ENCODE measurements around the gene LPGAT1.

GRCh38 chr1:211730347-211730746 lies 100.2 kb downstream of the LPGAT1 start:
- TF ChIP-seq GATA2 (IDR thresholded peaks at IDR 0.05; ENCODE audit: insufficient read depth, insufficient read length, low read depth, low read length), result no peak
- TF ChIP-seq, protein P1, sequence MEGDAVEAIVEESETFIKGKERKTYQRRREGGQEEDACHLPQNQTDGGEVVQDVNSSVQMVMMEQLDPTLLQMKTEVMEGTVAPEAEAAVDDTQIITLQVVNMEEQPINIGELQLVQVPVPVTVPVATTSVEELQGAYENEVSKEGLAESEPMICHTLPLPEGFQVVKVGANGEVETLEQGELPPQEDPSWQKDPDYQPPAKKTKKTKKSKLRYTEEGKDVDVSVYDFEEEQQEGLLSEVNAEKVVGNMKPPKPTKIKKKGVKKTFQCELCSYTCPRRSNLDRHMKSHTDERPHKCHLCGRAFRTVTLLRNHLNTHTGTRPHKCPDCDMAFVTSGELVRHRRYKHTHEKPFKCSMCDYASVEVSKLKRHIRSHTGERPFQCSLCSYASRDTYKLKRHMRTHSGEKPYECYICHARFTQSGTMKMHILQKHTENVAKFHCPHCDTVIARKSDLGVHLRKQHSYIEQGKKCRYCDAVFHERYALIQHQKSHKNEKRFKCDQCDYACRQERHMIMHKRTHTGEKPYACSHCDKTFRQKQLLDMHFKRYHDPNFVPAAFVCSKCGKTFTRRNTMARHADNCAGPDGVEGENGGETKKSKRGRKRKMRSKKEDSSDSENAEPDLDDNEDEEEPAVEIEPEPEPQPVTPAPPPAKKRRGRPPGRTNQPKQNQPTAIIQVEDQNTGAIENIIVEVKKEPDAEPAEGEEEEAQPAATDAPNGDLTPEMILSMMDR (IDR thresholded peaks at IDR 0.05; ENCODE audit: extremely low read depth in 1 of 2, insufficient read depth in 1 of 2, low read depth in 1 of 2, low read length in 2 of 2), result no peak
- no peak for TF ChIP-seq EZH2 (IDR thresholded peaks at IDR 0.05; ENCODE audit: borderline replicate concordance, low read depth, low read length, severe bottlenecking)
- TF ChIP-seq MAX (IDR thresholded peaks at IDR 0.05; ENCODE audit: insufficient read depth, insufficient read length), result no peak
- no peak for TF ChIP-seq POLR2AphosphoS5 (IDR thresholded peaks at IDR 0.05; ENCODE audit: insufficient read depth, low read depth, low read length)
- no peak for TF ChIP-seq POLR2A (IDR thresholded peaks at IDR 0.05; ENCODE audit: low read depth, low read length)
- TF ChIP-seq MYC (IDR thresholded peaks at IDR 0.05; ENCODE audit: low read depth, low read length), result no peak
- no peak for TF ChIP-seq JUN (IDR thresholded peaks at IDR 0.05; ENCODE audit: borderline replicate concordance, insufficient read depth, insufficient read length, low read depth)
- TF ChIP-seq FOS (IDR thresholded peaks at IDR 0.05; ENCODE audit: borderline replicate concordance, insufficient read depth, low read length), result no peak
